WTC11 (cell line): ENCODE data around the gene SUN2.

Experiments
- CTCF ChIP-seq: fragments of 200-600 bp; IDR thresholded peaks from 2 replicates; pipeline ENCODE4 v1.8.0; 2022; ENCODE audit warnings: antibody characterized with exemption
- HMGXB4 ChIP-seq: sonication (generic); formaldehyde crosslinking; IDR thresholded peaks from 2 replicates; pipeline ENCODE4 v1.8.1; 2023; ENCODE audit warnings: mild to moderate bottlenecking, moderate library complexity, missing genetic modification reagents
- MAX ChIP-seq: sonication (generic); formaldehyde crosslinking; IDR thresholded peaks from 2 replicates; pipeline ENCODE4 v1.8.0; 2022; ENCODE audit warnings: mild to moderate bottlenecking, missing genetic modification reagents

- TF ChIP-seq CTCF (no peak), HMGXB4 (CRISPR knock-in tag) (no peak), MAX (no peak)
Measured at GRCh38 chr22:38783095-38783615, 27.4 kb upstream of the SUN2 start.
